Measurements from ENCODE around the gene KCNH1. TPM values are rescaled to one million over a fixed set of nuclear protein-coding genes. Genes with fewer than 3 reads are reported as not detected.
"Not testable (repeated sequence)": the region's sequence is repeated elsewhere in the genome, so short reads cannot be mapped to it uniquely, and the experiment has no call there.

Gene KCNH1
- total RNA-seq, 1 experiment from 2014 or later, result 3.0 TPM

DNA sequence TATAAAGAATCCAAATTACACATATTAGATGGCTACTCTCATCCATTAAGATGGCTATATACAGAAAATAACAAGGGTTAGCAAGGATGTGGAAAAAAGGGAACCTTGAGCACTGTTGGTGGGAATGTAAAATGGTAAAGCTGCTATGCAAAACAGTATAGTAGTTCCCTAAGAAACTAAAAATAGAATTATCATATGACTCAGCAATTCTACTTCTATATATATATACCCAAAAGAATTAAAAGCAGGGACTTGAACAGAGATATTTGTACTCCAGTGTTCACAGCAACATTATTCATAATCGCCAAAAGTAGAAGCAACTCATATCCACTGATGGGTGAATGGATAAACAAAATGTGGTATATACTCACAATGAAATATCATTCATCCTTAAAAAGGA lies 126.1 kb downstream of the KCNH1 start:
- Histone ChIP-seq H3K4me3 (no peak overlapping the region), H3K27me3 (no peaks in the 10 kb centered on the region), H3K4me1 (no peaks in the 10 kb centered on the region), H3K9me3 (replicated peaks) (peaks cover 2% of the 10 kb centered on the region; the same call in 1 of the 2 replicates), H3K36me3 (no peaks in the 10 kb centered on the region), H3K27ac (no peak overlapping the region)
- DNase-seq, result no peak

DNA sequence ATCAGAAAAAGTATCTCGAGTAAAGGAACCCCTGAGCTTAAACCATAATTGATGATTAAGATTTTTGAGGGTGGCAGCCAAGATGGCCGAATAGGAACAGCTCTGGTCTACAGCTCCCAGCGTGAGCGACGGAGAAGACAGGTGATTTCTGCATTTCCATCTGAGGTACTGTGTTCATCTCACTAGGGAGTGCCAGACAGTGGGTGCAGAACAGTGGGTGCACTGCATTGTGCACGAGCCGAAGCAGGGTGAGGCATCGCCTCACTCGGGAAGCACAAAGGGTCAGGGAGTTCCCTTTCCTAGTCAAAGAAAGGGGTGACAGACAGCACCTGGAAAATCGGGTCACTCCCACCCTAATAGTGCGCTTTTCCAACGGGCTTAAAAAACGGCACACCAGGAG lies 138.0 kb downstream of the KCNH1 start:
- not testable (repeated sequence) for H3K27ac ChIP-seq; H3K36me3 ChIP-seq; H3K9me3 ChIP-seq (replicated peaks); H3K27me3 ChIP-seq; DNase-seq; H3K4me3 ChIP-seq; H3K4me1 ChIP-seq

DNA sequence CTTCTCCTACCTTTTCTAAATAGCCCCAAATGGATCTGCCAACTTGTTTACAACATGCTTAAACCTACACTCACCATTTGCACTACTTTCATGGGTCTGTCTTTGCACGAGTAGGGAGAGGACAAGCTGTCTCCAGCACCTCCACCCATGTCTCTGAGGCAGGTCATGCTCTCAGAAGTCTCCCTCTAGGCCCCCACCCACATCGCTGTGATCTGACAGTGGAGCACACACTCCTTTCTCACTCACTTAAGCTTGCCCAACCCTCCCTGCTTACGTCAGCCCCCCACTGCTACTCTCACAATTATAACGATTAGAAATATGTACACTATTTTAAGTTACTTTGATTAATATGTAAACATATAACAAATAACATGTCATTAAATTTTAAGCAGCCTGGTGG lies 141.1 kb downstream of the KCNH1 start:
- Histone ChIP-seq H3K27me3 (no peaks in the 10 kb centered on the region), H3K4me1 (no peaks in the 10 kb centered on the region), H3K27ac (no peak overlapping the region), H3K4me3 (no peak overlapping the region), H3K36me3 (no peaks in the 10 kb centered on the region), H3K9me3 (replicated peaks) (peaks cover 7% of the 10 kb centered on the region; the same call in 1 of the 2 replicates)
- DNase-seq, result no peak

DNA sequence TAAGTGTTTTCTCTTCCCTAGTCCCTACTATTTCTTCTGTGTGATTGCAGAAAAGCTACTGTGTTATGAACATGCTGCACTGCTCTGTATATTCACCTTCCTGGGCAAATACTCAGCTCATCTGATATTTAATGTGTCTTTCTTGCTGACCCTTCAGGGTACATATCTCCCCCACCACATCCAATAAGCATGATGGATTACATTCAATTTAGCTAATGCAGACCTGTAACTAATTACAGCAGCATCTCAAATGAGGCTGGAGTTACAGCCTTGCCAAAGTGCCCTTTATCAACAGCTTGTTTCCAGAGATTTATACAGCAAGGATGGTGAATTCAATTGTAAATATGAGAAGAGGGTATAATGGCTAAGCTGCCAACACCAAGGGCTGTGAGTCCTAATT lies 144.0 kb downstream of the KCNH1 start:
- H3K27ac ChIP-seq, result no peak overlapping the region
- peaks cover 10% of the 10 kb centered on the region; the same call in 1 of the 2 replicates for H3K9me3 ChIP-seq (replicated peaks)
- no peaks in the 10 kb centered on the region for H3K27me3 ChIP-seq
- no peak overlapping the region for H3K4me3 ChIP-seq
- no peaks in the 10 kb centered on the region for H3K36me3 ChIP-seq
- H3K4me1 ChIP-seq, result no peaks in the 10 kb centered on the region
- no peak for DNase-seq

DNA sequence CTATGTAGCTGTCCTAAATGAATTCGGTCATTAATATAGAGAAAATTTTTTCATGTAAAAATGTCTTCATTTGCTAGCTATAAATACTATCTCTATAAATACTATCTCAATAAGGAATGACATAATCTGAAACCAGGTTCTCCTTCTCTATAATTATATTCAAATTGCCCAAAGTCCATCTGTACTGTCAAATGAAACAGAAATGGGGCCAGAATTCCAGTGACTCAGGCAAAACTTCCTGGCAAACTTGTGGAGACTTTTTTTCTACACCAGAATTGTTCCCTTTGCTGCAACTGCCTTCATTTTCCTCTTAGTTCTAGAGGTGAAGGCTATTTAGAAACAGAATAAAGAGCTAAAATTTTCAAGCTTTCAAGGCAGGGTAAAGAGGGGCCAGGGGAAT lies 152.5 kb downstream of the KCNH1 start:
- no peaks in the 10 kb centered on the region for H3K36me3 ChIP-seq
- H3K9me3 ChIP-seq (replicated peaks), result 0 out of 2 replicates have a peak, but pooled peaks cover 5% of the 10 kb centered on the region
- DNase-seq, result no peak
- H3K4me3 ChIP-seq, result no peak overlapping the region
- H3K4me1 ChIP-seq, result no peaks in the 10 kb centered on the region
- H3K27me3 ChIP-seq, result no peaks in the 10 kb centered on the region
- H3K27ac ChIP-seq, result no peak overlapping the region

DNA sequence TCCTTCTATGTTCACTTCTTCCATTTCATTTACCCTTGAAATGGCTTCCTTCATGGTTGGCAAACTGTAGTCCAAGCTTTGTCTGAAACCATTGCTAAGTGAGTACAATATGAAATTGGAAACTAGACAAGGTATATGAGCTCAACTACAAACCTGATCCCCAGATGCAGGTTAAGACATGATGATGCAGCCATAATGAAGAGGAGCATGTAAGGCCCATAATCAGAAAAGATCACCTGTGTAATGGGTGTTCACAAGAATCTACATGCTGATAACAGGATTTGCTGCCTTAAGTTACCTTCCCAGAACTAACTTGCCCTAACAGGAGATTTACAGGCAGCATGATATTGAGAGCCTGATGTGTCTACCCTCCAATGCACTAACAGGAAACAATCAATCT lies 153.9 kb downstream of the KCNH1 start:
- H3K4me1 ChIP-seq, result no peaks in the 10 kb centered on the region
- H3K9me3 ChIP-seq (replicated peaks), result no peaks in the 10 kb centered on the region
- H3K27ac ChIP-seq, result no peak overlapping the region
- H3K36me3 ChIP-seq, result no peaks in the 10 kb centered on the region
- no peaks in the 10 kb centered on the region for H3K27me3 ChIP-seq
- DNase-seq, result no peak
- no peak overlapping the region for H3K4me3 ChIP-seq

DNA sequence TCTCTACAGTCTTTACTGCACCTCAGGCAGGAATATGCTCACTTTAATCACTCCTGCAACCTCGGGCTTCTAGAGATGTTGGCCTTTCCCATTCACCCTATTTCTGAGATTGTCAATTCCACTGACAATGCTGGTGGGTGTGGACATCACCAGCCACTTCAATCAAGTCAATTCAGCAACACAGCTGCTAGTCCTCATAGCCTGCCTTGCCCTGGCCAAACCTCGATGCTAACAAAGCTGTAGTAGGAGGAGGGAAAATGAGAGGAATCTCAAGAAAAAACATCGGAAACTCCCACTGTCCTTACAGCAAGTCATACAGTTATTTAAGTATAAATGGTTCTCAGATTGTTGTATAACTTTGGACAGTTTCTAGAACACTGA lies 155.0 kb downstream of the KCNH1 start:
- H3K4me3 ChIP-seq, result no peak overlapping the region
- no peaks in the 10 kb centered on the region for H3K27me3 ChIP-seq
- no peaks in the 10 kb centered on the region for H3K4me1 ChIP-seq
- H3K36me3 ChIP-seq, result no peaks in the 10 kb centered on the region
- DNase-seq, result no peak
- H3K9me3 ChIP-seq (replicated peaks), result no peaks in the 10 kb centered on the region
- no peak overlapping the region for H3K27ac ChIP-seq

DNA sequence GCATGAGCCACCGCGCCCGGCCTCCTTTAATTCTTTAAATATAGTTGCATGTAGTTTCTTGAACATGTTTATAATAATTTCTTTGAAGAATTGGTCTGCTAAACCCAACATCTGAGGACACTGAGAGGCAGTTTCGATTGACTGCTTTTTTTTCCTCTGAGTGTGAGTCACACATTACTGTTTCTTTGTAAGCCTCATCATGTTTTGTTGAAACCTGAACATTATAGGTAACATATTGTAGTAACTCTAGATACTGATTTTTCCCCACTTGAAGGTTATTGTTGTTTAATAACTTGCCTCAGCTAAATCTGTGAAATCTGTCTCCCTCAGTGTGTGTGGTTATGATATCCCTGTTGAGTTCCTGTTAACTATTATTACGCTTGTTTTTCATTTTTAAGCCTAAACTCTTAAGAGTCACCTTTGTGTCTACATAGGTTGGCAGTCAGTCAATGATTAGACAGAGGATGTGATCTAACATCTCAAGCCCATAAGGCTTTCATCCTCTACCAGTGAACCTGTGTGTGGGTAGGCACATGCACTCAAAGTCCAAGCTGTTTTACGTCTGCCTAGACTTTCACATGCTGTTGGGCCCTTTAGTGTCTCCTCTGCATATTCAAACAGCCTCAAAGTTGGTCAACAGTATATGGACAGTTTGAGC lies 155.5 kb downstream of the KCNH1 start:
- Histone ChIP-seq H3K4me3 (no peak overlapping the region), H3K9me3 (replicated peaks) (no peaks in the 10 kb centered on the region), H3K4me1 (no peaks in the 10 kb centered on the region), H3K27me3 (no peaks in the 10 kb centered on the region), H3K27ac (no peak overlapping the region), H3K36me3 (no peaks in the 10 kb centered on the region)
- no peak for DNase-seq

DNA sequence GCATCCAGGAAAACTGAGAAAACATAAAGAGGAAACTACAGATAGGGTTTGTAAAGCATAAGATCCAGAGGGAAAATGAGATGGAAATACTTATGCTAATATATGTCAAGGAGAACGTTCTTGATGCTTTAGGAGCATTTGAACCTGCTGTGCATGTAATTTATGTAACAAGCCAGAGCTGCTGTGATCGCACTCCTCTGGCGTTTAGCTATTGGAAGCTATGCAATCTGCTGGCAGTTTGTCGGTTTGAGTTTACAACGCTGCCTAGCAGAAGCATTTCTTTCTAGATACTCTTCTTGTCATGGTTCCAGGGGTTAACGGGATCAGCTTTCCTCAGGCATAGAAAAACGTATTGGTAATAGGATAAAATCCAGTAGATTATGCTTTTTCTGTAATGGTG lies 182.7 kb downstream of the KCNH1 start:
- Histone ChIP-seq H3K27ac (no peak overlapping the region), H3K36me3 (no peaks in the 10 kb centered on the region), H3K4me3 (no peak overlapping the region), H3K4me1 (peaks cover 10% of the 10 kb centered on the region), H3K9me3 (replicated peaks) (no peaks in the 10 kb centered on the region), H3K27me3 (no peaks in the 10 kb centered on the region)
- DNase-seq, result no peak

DNA sequence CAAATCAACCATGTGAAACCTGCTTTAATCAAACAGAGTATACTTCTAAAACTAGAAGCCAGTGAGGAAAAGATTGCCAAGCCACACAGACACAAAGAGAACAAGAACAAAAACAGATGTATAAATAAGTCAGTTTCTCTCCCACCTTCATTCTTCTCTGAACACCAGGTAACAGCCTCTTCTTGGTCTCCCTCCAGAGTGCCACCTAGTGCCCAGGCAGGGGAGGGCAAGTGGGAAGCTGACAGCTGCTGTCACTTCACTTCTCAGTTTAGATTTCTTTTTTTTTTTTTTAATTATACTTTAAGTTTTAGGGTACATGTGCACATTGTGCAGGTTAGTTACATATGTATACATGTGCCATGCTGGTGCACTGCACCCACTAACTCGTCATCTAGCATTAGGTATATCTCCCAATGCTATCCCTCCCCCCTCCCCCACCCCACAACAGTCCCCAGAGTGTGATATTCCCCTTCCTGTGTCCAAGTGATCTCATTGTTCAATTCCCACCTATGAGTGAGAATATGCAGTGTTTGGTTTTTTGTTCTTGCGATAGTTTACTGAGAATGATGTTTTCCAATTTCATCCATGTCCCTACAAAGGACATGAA lies 183.9 kb downstream of the KCNH1 start:
- DNase-seq, result peak; percentile 46 to 62
- H3K36me3 ChIP-seq; H3K4me1 ChIP-seq; H3K27ac ChIP-seq; H3K4me3 ChIP-seq; H3K27me3 ChIP-seq; H3K9me3 ChIP-seq (replicated peaks): not testable (repeated sequence)

DNA sequence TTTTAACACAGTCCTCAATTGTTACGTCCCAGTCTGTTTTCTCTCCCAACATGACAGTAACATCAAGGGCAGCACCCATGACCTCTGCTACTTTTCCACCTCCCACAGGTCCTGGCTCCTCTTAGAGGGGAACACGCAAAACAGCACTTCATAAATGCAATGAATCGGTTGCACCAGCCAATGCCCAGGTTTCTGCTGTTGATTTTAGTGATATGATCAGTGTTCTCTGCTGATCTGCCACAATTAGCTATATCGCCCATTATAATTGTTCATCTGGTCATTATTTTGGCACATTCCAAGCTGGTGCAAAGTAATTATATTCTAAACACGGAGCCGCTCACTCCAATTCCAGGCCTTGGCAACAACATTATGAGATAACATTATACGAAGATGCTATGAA lies 184.5 kb downstream of the KCNH1 start:
- no peak overlapping the region for H3K27ac ChIP-seq

DNA sequence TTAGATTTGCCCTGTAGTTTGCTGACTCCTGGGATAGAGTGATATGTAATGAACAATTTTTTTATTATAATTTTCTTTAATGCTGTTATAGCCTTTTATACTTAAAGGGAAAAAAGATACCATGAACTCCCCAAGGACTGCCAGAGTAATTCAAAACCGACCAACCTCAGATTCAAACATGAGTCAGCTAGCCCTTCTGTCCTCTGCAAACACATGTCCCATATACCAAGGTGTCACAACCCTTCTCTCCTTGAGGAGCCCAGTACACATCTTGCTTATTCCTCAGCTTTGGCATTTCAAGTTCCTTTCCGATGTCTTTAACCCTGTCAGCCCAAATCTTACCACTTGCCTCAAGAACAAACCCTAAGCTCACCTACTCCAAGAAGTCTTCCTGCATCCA lies 184.9 kb downstream of the KCNH1 start:
- H3K9me3 ChIP-seq (replicated peaks), result no peaks in the 10 kb centered on the region; the same call in 1 of the 2 replicates
- no peaks in the 10 kb centered on the region for H3K27me3 ChIP-seq
- H3K36me3 ChIP-seq, result no peaks in the 10 kb centered on the region
- no peak overlapping the region for H3K4me3 ChIP-seq
- DNase-seq, result peak in 1 of 2 experiments; percentile 33
- H3K4me1 ChIP-seq, result peaks cover 19% of the 10 kb centered on the region
- H3K27ac ChIP-seq, result no peak overlapping the region

More for the DNA sequence above, 184.5 kb downstream of the KCNH1 start:
- Histone ChIP-seq H3K27me3 (no peaks in the 10 kb centered on the region), H3K36me3 (no peaks in the 10 kb centered on the region), H3K4me1 (peaks cover 14% of the 10 kb centered on the region), H3K9me3 (replicated peaks) (no peaks in the 10 kb centered on the region; the same call in 1 of the 2 replicates), H3K4me3 (no peak overlapping the region)
- DNase-seq, result no peak

DNA sequence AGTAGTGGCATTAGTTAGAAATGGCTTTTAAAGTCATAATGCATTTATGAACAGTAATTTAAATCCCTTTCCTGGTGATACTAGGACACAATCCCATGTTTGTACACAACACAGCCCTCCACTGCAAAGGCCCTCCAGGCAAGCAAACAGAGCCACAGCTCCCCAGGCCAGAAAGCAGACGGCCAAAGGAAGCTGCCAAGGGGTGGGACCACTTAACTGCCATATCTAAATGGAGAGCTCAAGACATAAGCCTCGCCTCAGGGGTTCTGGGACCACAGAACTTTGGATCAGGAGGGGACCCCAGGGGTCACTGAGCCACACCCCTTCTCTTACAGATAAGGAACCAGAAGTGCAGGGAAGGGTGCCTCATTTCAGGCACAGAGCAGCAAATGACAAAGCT lies 189.7 kb downstream of the KCNH1 start:
- Histone ChIP-seq H3K4me3 (no peak overlapping the region), H3K27me3 (no peaks in the 10 kb centered on the region), H3K4me1 (peaks cover 15% of the 10 kb centered on the region), H3K27ac (no peak overlapping the region), H3K36me3 (no peaks in the 10 kb centered on the region), H3K9me3 (replicated peaks) (no peaks in the 10 kb centered on the region; the same call in 1 of the 2 replicates)
- DNase-seq, result peak; percentile 51 to 65

DNA sequence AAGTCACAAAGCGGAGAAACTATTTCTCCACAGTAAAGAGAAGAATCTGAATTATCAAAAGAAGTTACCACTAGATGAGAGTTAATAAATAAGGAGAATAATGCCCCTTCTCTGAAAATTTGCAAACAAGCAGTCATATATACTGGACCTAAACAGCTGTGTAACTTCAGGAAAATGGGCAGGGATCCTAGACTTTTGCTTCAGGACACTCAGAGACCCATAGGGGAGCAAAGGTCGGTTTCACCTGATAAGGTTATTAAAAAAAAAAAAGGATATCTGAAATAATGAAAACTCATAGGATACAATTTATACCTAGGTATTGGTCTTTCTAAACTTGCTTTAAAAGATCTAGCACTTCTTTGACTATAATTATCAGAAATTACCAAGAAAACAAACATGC lies 191.4 kb downstream of the KCNH1 start:
- H3K4me1 ChIP-seq, result peaks cover 29% of the 10 kb centered on the region
- no peak overlapping the region for H3K4me3 ChIP-seq
- H3K9me3 ChIP-seq (replicated peaks), result no peaks in the 10 kb centered on the region; the same call in 1 of the 2 replicates
- H3K27me3 ChIP-seq, result no peaks in the 10 kb centered on the region
- no peaks in the 10 kb centered on the region for H3K36me3 ChIP-seq
- DNase-seq, result no peak
- H3K27ac ChIP-seq, result no peak overlapping the region

DNA sequence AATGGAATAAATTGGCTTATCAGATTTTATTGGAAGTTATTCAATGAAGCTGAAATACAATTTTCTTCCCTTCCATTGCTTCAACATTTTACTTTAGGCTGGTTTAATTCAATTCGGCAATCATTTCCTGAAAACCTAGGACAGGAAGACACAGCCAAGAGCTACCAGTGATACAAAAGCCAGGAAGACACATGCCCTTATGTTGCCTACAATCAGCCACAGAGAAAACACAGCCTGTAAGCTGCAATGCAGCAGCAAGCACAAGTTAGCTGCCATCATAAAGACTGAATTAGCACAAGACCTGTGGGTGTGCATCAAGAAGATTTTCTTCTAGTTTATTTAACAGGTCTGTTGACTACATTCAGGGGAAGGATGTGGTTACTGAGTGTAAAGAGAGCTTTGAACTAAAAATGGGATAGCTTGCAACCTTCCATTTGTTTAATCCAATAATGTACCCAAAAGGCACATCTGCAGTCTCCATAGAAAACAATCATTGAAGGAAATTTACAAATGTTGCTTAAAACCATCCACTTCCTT lies 193.8 kb downstream of the KCNH1 start:
- Histone ChIP-seq H3K4me3 (no peak overlapping the region), H3K27me3 (no peaks in the 10 kb centered on the region), H3K4me1 (peaks cover 32% of the 10 kb centered on the region), H3K36me3 (no peaks in the 10 kb centered on the region), H3K27ac (no peak overlapping the region), H3K9me3 (replicated peaks) (no peaks in the 10 kb centered on the region)
- DNase-seq, result no peak

All from SJCRH30 (cell line).